H1 (cell line): ENCODE measurements around the gene SLC6A18. TPM values are rescaled to one million over a fixed set of nuclear protein-coding genes. Genes with fewer than 3 reads are reported as not detected.

Experiments used
- HDAC6 ChIP-seq: IDR thresholded peaks from one replicate; pipeline ENCODE4 v1.7.1; 2012; ENCODE audit warnings: low read depth, mild to moderate bottlenecking, inconsistent platforms, low read length, moderate library complexity
- polyA plus RNA-seq, 7 experiments: library from polyadenylated mRNA; depleted of rRNA in 3 of 7; stranded (reverse) in 5 of 7; unstranded in 2 of 7; fragments of >200 nt in 5 of 7; fragments of 200-250 nt in 2 of 7; gene quantifications; 1 replicate in 5 of 7; 2 replicates in 1 of 7; 4 replicates in 1 of 7; pipeline versions ENCODE4 v1.2.1 to v1.2.3, GENCODE V29; 2011 to 2013; ENCODE audit warnings: missing spikeins in 2 of 7, mixed read lengths in 2 of 7
- total RNA-seq: library from RNA; stranded (reverse); fragmentation: NEBNext Ultra II Directional; extraction: Animal tissue kit (Norgen Biotek cat#: 25700); gene quantifications from 2 replicates; pipeline ENCODE4 v1.2.1, GENCODE V29; 2021

Gene SLC6A18
- total and polyA plus RNA-seq, 2 of the 8 experiments (the other 6 are each of a cell fraction or from before 2014, with no cell fraction given) = not detected

DNA sequence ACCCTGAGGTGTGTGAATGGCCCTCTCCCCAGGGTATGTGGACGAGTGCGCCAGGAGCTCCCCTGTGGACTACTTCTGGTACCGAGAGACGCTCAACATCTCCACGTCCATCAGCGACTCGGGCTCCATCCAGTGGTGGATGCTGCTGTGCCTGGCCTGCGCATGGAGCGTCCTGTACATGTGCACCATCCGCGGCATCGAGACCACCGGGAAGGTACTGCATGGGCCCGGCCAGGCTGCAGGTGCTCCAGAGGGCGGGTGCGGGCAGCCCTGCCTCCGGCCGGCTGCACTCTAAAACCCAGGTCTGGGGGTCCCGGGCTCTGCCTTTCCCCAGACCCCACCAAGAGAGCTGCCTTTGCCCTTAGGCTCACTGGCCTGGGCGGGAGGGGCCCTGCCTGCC lies 12.9 kb upstream of the SLC6A18 start (continued):
- TF ChIP-seq HDAC6 = no peak
